Measurements from ENCODE around the gene COL6A1.

COL6A1 gene

DNA sequence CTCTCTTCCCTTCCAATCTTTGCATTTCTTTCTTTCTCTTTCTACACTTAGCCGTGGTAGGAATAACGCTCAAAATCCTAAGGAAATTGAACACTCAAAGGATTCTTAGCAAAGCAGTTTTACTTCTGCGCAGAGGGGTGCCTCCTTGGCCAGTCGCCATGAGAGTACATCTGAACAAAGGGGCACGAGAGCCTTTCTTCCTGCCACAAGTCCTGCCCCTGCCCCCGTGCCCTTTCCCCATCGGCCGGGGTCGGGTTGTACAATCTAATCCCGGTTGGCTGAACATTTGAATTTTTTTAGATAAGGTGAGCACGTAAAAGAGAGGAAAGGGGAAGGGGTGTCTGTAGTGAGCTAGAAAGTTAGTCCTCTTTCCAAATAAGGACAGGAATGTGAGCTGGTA lies 28.6 kb upstream of the COL6A1 start:
- no peaks in the 10 kb centered on the region for H3F3A ChIP-seq (ENCODE audit: insufficient read depth, low read length)
- no peaks in the 10 kb centered on the region for H3K9me3 ChIP-seq (ENCODE audit: low read length)
- no peaks in the 10 kb centered on the region for H3K36me3 ChIP-seq (ENCODE audit: insufficient read depth, low read length)
- no peaks in the 10 kb centered on the region for H3K4me1 ChIP-seq (ENCODE audit: insufficient read depth, low read length, severe bottlenecking)
- H3K27me3 ChIP-seq (ENCODE audit: insufficient read depth, low read length) = no peaks in the 10 kb centered on the region; the same call in none of the 2 replicates
- H4K20me1 ChIP-seq (ENCODE audit: insufficient read depth, low read length) = no peaks in the 10 kb centered on the region
- no peak overlapping the region for H2AFZ ChIP-seq (ENCODE audit: low read length)
- H3K9ac ChIP-seq (ENCODE audit: low read length) = no peak overlapping the region
- no peak overlapping the region for H3K27ac ChIP-seq (ENCODE audit: low read depth, low read length, poor library complexity, severe bottlenecking)
- TF ChIP-seq CTCF (IDR thresholded peaks at IDR 0.05; ENCODE audit: low read length) (no peak), EZH2 (IDR thresholded peaks at IDR 0.05; ENCODE audit: borderline replicate concordance, low read length) (no peak)
- no peaks in the 10 kb centered on the region for H3K9me2 ChIP-seq (ENCODE audit: low read depth, low read length)
- no peak overlapping the region for H3K4me3 ChIP-seq (ENCODE audit: low read depth, low read length, poor library complexity, severe bottlenecking)
- H3K4me2 ChIP-seq (ENCODE audit: low read length) = no peak overlapping the region
- no peaks in the 10 kb centered on the region for H3K79me2 ChIP-seq (ENCODE audit: insufficient read depth, low read length)

DNA sequence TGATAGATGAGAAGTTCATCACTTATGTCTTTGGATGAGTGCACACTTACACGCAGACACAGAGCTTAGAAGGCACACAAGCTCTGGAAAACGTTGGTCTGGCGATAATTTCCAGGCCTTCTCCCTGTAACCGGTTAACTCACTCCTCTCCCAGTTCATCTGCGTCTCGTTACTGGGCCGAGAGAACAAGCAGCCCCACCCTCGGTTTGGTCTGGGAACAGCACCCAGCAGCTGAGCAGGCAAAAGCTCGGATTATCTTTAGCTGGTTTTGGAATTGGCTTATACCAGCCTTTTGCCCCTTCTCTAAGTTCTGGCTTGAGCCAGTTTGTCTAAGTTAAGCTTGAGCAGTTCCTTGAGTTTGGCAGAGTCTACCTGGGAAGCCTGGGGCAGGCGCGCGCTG lies 27.3 kb upstream of the COL6A1 start:
- Histone ChIP-seq H3K79me2 (ENCODE audit: insufficient read depth, low read length) (no peaks in the 10 kb centered on the region), H3K4me2 (ENCODE audit: low read length) (no peak overlapping the region), H3K9me3 (ENCODE audit: low read length) (no peaks in the 10 kb centered on the region), H3F3A (ENCODE audit: insufficient read depth, low read length) (no peaks in the 10 kb centered on the region), H3K9me2 (ENCODE audit: low read depth, low read length) (no peaks in the 10 kb centered on the region), H4K20me1 (ENCODE audit: insufficient read depth, low read length) (no peaks in the 10 kb centered on the region), H3K9ac (ENCODE audit: low read length) (no peak overlapping the region), H2AFZ (ENCODE audit: low read length) (no peak overlapping the region), H3K4me1 (ENCODE audit: insufficient read depth, low read length, severe bottlenecking) (no peaks in the 10 kb centered on the region), H3K36me3 (ENCODE audit: insufficient read depth, low read length) (no peaks in the 10 kb centered on the region), H3K4me3 (ENCODE audit: low read depth, low read length, poor library complexity, severe bottlenecking) (no peak overlapping the region), H3K27me3 (ENCODE audit: insufficient read depth, low read length) (no peaks in the 10 kb centered on the region; the same call in none of the 2 replicates), H3K27ac (ENCODE audit: low read depth, low read length, poor library complexity, severe bottlenecking) (no peak overlapping the region)
- TF ChIP-seq EZH2 (IDR thresholded peaks at IDR 0.05; ENCODE audit: borderline replicate concordance, low read length) (no peak), CTCF (IDR thresholded peaks at IDR 0.05; ENCODE audit: low read length) (no peak)

DNA sequence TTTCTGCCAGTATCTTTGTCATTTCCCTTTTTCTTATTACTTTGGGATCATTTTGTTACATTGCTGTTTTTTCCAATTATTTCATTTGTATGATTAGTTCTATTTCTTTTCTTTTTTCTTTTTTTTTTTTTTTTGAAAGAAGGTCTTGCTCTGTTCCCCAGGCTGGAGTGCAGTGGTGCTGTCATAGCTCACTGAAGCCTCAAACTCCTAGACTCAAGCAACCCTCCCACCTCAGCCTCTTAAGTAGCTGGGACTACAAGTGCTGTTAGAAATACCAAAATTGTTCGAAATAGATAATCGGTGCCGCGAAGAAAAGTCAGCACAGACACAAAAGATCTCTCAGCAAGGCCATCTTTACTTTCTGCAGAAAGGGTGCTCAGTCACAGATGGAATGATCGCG lies 26.6 kb upstream of the COL6A1 start:
- Histone ChIP-seq H3K27me3 (ENCODE audit: insufficient read depth, low read length) (no peaks in the 10 kb centered on the region; the same call in none of the 2 replicates), H4K20me1 (ENCODE audit: insufficient read depth, low read length) (no peaks in the 10 kb centered on the region), H3K4me2 (ENCODE audit: low read length) (no peak overlapping the region), H3K79me2 (ENCODE audit: insufficient read depth, low read length) (no peaks in the 10 kb centered on the region), H3K4me3 (ENCODE audit: low read depth, low read length, poor library complexity, severe bottlenecking) (no peak overlapping the region), H3K9me3 (ENCODE audit: low read length) (no peaks in the 10 kb centered on the region), H3F3A (ENCODE audit: insufficient read depth, low read length) (no peaks in the 10 kb centered on the region), H2AFZ (ENCODE audit: low read length) (no peak overlapping the region), H3K27ac (ENCODE audit: low read depth, low read length, poor library complexity, severe bottlenecking) (no peak overlapping the region), H3K9me2 (ENCODE audit: low read depth, low read length) (no peaks in the 10 kb centered on the region), H3K36me3 (ENCODE audit: insufficient read depth, low read length) (no peaks in the 10 kb centered on the region), H3K9ac (ENCODE audit: low read length) (no peak overlapping the region), H3K4me1 (ENCODE audit: insufficient read depth, low read length, severe bottlenecking) (no peaks in the 10 kb centered on the region)
- TF ChIP-seq EZH2 (IDR thresholded peaks at IDR 0.05; ENCODE audit: borderline replicate concordance, low read length) (no peak), CTCF (IDR thresholded peaks at IDR 0.05; ENCODE audit: low read length) (no peak)
